Gastroesophageal sphincter (tissue), 3 donors: ENCODE results near the gene SLX9.

Source experiments
- POLR2A ChIP-seq, 2 donors: fragments of 450-650 bp; IDR thresholded peaks; one replicate each; pipeline ENCODE4 v1.6.1; 2017; ENCODE audit warnings: antibody characterized with exemption in 2 of 2, mild to moderate bottlenecking in 2 of 2, moderate library complexity in 1 of 2
- TF ChIP-seq, protein P1 (sequence below), 4 experiments: fragments of 200-600 bp in 2 of 4; fragments of 450-650 bp in 2 of 4; sonication (generic) in 1 of 4; IDR thresholded peaks; one replicate each; pipeline ENCODE4 v1.5.1; 2017 to 2019; ENCODE audit warnings: antibody characterized with exemption in 4 of 4, mild to moderate bottlenecking in 2 of 4, moderate library complexity in 2 of 4

DNA sequence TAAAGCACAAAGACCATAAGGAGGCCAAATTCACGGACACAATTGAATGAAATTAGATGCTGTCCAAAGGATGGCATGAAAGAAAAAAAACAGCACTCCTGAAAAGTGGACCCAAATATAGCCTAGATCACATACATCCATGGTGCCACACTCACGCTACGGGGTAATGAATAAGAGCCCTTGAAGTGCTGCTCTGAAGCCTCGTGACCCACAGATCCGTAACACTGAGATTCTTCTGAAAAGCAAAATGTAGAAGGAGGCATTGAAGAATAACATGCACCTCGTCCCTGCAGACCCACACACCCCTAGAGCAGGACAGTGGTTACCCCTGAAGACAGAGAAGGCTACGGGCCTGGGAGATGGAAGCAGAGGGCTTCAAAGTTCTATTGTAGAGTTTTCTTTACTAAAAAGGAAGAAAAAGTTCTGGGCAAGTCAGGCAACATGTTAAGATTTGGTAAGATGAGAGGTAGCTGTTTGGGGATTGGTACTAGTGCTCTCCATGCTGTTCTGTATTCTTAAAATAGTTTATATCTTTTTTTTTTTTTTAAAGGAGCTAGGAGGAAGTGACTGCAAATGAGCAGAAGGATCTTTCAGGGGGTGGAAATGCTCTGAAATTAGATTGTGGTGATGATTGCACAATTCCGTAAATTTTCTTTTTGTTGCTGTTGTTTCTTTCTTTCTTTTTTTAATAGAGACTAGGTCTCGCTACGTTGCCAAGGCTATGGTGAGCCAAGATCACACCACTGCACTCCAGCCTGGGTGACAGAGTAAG lies 15.0 kb upstream of the SLX9 start:
- TF ChIP-seq, protein P1, sequence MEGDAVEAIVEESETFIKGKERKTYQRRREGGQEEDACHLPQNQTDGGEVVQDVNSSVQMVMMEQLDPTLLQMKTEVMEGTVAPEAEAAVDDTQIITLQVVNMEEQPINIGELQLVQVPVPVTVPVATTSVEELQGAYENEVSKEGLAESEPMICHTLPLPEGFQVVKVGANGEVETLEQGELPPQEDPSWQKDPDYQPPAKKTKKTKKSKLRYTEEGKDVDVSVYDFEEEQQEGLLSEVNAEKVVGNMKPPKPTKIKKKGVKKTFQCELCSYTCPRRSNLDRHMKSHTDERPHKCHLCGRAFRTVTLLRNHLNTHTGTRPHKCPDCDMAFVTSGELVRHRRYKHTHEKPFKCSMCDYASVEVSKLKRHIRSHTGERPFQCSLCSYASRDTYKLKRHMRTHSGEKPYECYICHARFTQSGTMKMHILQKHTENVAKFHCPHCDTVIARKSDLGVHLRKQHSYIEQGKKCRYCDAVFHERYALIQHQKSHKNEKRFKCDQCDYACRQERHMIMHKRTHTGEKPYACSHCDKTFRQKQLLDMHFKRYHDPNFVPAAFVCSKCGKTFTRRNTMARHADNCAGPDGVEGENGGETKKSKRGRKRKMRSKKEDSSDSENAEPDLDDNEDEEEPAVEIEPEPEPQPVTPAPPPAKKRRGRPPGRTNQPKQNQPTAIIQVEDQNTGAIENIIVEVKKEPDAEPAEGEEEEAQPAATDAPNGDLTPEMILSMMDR (IDR thresholded peaks at IDR 0.05): no peak
- TF ChIP-seq POLR2A (IDR thresholded peaks at IDR 0.05): no peak
